Measurements from ENCODE around the gene SDCCAG8.

SDCCAG8 gene

GRCh38 chr1:243408479-243408878 is 152.6 kb downstream of the SDCCAG8 start:
- FAIRE-seq = no peak
- no peak for DNase-seq (ENCODE audit: extremely low spot score, insufficient read length, low read depth)

- no peak for FAIRE-seq
- DNase-seq (ENCODE audit: extremely low spot score, insufficient read length, low read depth) = no peak
Measured at GRCh38 chr1:243409284-243409683, 153.4 kb downstream of the SDCCAG8 start.

- FAIRE-seq = no peak
Measured at GRCh38 chr1:243411472-243411871, 155.6 kb downstream of the SDCCAG8 start.

GRCh38 chr1:243413431-243414151 is 157.8 kb downstream of the SDCCAG8 start:
- FAIRE-seq = peak; percentile 50
- DNase-seq (ENCODE audit: extremely low spot score, insufficient read length, low read depth) = no peak

More at GRCh38 chr1:243411472-243411871, 155.6 kb downstream of the SDCCAG8 start:
- DNase-seq (ENCODE audit: extremely low spot score, insufficient read length, low read depth) = no peak

GRCh38 chr1:243414152-243414494 is 158.3 kb downstream of the SDCCAG8 start:
- FAIRE-seq (no peak), DNase-seq (ENCODE audit: extremely low spot score, insufficient read length, low read depth) (no peak)

GRCh38 chr1:243415663-243416408 is 160.0 kb downstream of the SDCCAG8 start:
- DNase-seq (ENCODE audit: extremely low spot score, insufficient read length, low read depth) (no peak), FAIRE-seq (no peak)

GRCh38 chr1:243416495-243416894 is 160.7 kb downstream of the SDCCAG8 start:
- DNase-seq (ENCODE audit: extremely low spot score, insufficient read length, low read depth) = no peak
- peak; percentile 60 for FAIRE-seq

GRCh38 chr1:243420016-243420945 is 164.4 kb downstream of the SDCCAG8 start:
- FAIRE-seq (no peak), DNase-seq (ENCODE audit: extremely low spot score, insufficient read length, low read depth) (no peak)

GRCh38 chr1:243420946-243421685 is 165.3 kb downstream of the SDCCAG8 start:
- FAIRE-seq (no peak), DNase-seq (ENCODE audit: extremely low spot score, insufficient read length, low read depth) (no peak)

- FAIRE-seq (no peak), DNase-seq (ENCODE audit: extremely low spot score, insufficient read length, low read depth) (no peak)
Measured at GRCh38 chr1:243421784-243422183, 165.9 kb downstream of the SDCCAG8 start.

GRCh38 chr1:243422362-243422761 is 166.5 kb downstream of the SDCCAG8 start:
- no peak for FAIRE-seq
- DNase-seq (ENCODE audit: extremely low spot score, insufficient read length, low read depth) = no peak

- FAIRE-seq (no peak), DNase-seq (ENCODE audit: extremely low spot score, insufficient read length, low read depth) (no peak)
Measured at GRCh38 chr1:243428084-243428483, 172.2 kb downstream of the SDCCAG8 start.

- no peak for DNase-seq (ENCODE audit: extremely low spot score, insufficient read length, low read depth)
- no peak for FAIRE-seq
Measured at GRCh38 chr1:243428617-243429342, 172.9 kb downstream of the SDCCAG8 start.

GRCh38 chr1:243431591-243431990 is 175.8 kb downstream of the SDCCAG8 start:
- DNase-seq (ENCODE audit: extremely low spot score, insufficient read length, low read depth) (no peak), FAIRE-seq (no peak)

GRCh38 chr1:243432136-243432535 is 176.3 kb downstream of the SDCCAG8 start:
- no peak for FAIRE-seq

GRCh38 chr1:243433737-243434370 is 178.0 kb downstream of the SDCCAG8 start:
- no peak for FAIRE-seq
- DNase-seq (ENCODE audit: extremely low spot score, insufficient read length, low read depth) = no peak

More at GRCh38 chr1:243432136-243432535, 176.3 kb downstream of the SDCCAG8 start:
- no peak for DNase-seq (ENCODE audit: extremely low spot score, insufficient read length, low read depth)

- DNase-seq (ENCODE audit: extremely low spot score, insufficient read length, low read depth) = no peak
Measured at GRCh38 chr1:243434594-243434993, 178.8 kb downstream of the SDCCAG8 start.

GRCh38 chr1:243435836-243436235 is 180.0 kb downstream of the SDCCAG8 start:
- FAIRE-seq = no peak

More at GRCh38 chr1:243434594-243434993, 178.8 kb downstream of the SDCCAG8 start:
- FAIRE-seq = no peak

GRCh38 chr1:243438146-243438545 is 182.3 kb downstream of the SDCCAG8 start:
- FAIRE-seq (no peak), DNase-seq (ENCODE audit: extremely low spot score, insufficient read length, low read depth) (no peak)

More at GRCh38 chr1:243435836-243436235, 180.0 kb downstream of the SDCCAG8 start:
- DNase-seq (ENCODE audit: extremely low spot score, insufficient read length, low read depth) = no peak

All from GM18507 (cell line).